Neutrophil (primary cell): ENCODE measurements around the gene CRTAC1.

Experiments used
- H3K27ac ChIP-seq: fragments of 200-600 bp; sonication (generic); 2 replicates; pipeline ENCODE4 v1.5.1; 2016; ENCODE audit warnings: mild to moderate bottlenecking, moderate library complexity
- H3K27me3 ChIP-seq: fragments of 200-600 bp; sonication (generic); 2 replicates; pipeline ENCODE4 v1.6.0; 2016; ENCODE audit warnings: mild to moderate bottlenecking
- H3K36me3 ChIP-seq: fragments of 200-600 bp; sonication (generic); 2 replicates; pipeline ENCODE4 v1.5.1; 2017
- H3K4me1 ChIP-seq, 2 experiments: fragments of 200-600 bp in 1 of 2; sonication (generic) in 1 of 2; 1 replicate in 1 of 2; 2 replicates in 1 of 2; pipeline versions ENCODE4 v1.5.1 to v1.6.1; 2013 to 2016; ENCODE audit warnings: low read depth in 1 of 2, low read length in 1 of 2, mild to moderate bottlenecking in 1 of 2, moderate library complexity in 1 of 2; ENCODE audit not compliant: control insufficient read depth in 1 of 2, insufficient read depth in 1 of 2
- H3K4me3 ChIP-seq, 2 experiments: fragments of 200-600 bp in 1 of 2; sonication (generic) in 1 of 2; 1 replicate in 1 of 2; 2 replicates in 1 of 2; pipeline ENCODE4 v1.5.1; 2013 to 2016; ENCODE audit warnings: low read depth in 1 of 2, low read length in 1 of 2, mild to moderate bottlenecking in 1 of 2, moderate library complexity in 1 of 2
- H3K9me3 ChIP-seq: fragments of 200-600 bp; sonication (generic); 2 replicates; pipeline ENCODE4 v1.5.1; 2016
- CTCF ChIP-seq: fragments of 200-600 bp; sonication (generic); IDR thresholded peaks from 2 replicates; pipeline ENCODE4 v1.5.1; 2016; ENCODE audit warnings: antibody characterized with exemption

The CRTAC1 gene

GRCh38 chr10:97866524-97867219, 163.7 kb downstream of the CRTAC1 start:
- Histone ChIP-seq H3K4me3 (no peak overlapping the region), H3K4me1 (no peaks in the 10 kb centered on the region), H3K9me3 (no peaks in the 10 kb centered on the region), H3K27me3 (peaks cover 32% of the 10 kb centered on the region), H3K36me3 (no peaks in the 10 kb centered on the region), H3K27ac (no peak overlapping the region)
- no peak for TF ChIP-seq CTCF

- TF ChIP-seq CTCF: no peak
- Histone ChIP-seq H3K27ac (no peak overlapping the region), H3K9me3 (no peaks in the 10 kb centered on the region), H3K36me3 (no peaks in the 10 kb centered on the region), H3K27me3 (peaks cover 28% of the 10 kb centered on the region), H3K4me3 (no peak overlapping the region), H3K4me1 (no peaks in the 10 kb centered on the region)
Measured at GRCh38 chr10:97865488-97865887, 164.9 kb downstream of the CRTAC1 start.

GRCh38 chr10:97863808-97864207, 166.6 kb downstream of the CRTAC1 start:
- Histone ChIP-seq H3K27ac (no peak overlapping the region), H3K4me3 (no peak overlapping the region), H3K36me3 (no peaks in the 10 kb centered on the region), H3K9me3 (no peaks in the 10 kb centered on the region), H3K4me1 (no peaks in the 10 kb centered on the region), H3K27me3 (peaks cover 12% of the 10 kb centered on the region)
- TF ChIP-seq CTCF: no peak

DNA sequence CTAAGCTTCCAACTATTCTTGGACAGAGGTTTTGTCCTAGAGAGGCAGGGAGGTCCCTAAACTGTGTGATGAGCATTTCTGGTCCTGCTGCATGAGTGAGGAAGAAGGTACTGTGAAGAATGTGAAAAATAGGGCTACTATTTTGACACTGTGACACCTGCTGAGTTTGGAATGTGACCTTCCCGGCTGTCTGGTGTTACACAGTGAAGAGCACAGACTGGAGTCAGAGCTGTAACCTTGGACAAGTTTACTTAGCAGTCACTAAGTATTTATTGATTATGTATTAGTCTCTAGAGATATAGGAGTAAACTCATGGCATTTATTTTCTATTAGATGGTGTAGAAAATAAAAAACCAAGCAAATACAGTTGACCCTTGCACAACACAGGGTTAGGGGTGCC, 168.5 kb downstream of the CRTAC1 start:
- Histone ChIP-seq H3K4me3 (no peak overlapping the region), H3K4me1 (no peaks in the 10 kb centered on the region), H3K36me3 (no peaks in the 10 kb centered on the region), H3K27ac (no peak overlapping the region), H3K27me3 (peaks cover 12% of the 10 kb centered on the region), H3K9me3 (no peaks in the 10 kb centered on the region)
- TF ChIP-seq CTCF: no peak

- Histone ChIP-seq H3K27ac (no peak overlapping the region), H3K4me3 (no peak overlapping the region), H3K27me3 (peaks cover 16% of the 10 kb centered on the region), H3K4me1 (no peaks in the 10 kb centered on the region), H3K36me3 (no peaks in the 10 kb centered on the region), H3K9me3 (no peaks in the 10 kb centered on the region)
- no peak for TF ChIP-seq CTCF
Measured at GRCh38 chr10:97861097-97861750, 169.2 kb downstream of the CRTAC1 start.
